GM10266 (cell line): Measurements from ENCODE around the gene L1CAM.

ENCODE experiments used
- DNase-seq: peaks from one replicate; pipeline ENCODE4 v3.0.0; 2012; ENCODE audit errors: extremely low spot score
- TF ChIP-seq, protein P1 (sequence below): IDR thresholded peaks from 2 replicates; pipeline ENCODE4 v1.5.1; 2012; ENCODE audit warnings: mild to moderate bottlenecking, low read depth; ENCODE audit not compliant: control insufficient read depth, insufficient read depth; ENCODE audit errors: missing control alignments

L1CAM gene

DNA sequence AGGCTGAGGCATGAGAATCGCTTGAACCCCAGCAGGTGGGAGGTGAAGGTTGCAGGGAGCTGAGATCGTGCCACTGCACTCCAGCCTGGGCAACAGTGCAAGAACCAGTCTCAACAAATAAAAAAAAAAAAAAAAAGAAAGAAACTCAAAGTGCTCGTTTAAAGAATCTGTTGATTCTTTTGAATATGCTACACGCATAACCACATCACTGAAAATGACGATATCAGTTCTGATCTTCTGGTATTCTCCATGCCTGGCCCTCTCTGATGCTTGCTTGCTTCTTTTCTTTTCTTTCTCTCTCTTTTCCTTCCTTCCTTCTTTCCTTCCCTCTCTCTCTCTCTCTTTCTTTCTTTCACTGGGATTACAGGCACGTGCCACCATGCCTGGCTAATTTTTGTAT is 25.8 kb upstream of the L1CAM start:
- DNase-seq, result no peak
- TF ChIP-seq, protein P1, sequence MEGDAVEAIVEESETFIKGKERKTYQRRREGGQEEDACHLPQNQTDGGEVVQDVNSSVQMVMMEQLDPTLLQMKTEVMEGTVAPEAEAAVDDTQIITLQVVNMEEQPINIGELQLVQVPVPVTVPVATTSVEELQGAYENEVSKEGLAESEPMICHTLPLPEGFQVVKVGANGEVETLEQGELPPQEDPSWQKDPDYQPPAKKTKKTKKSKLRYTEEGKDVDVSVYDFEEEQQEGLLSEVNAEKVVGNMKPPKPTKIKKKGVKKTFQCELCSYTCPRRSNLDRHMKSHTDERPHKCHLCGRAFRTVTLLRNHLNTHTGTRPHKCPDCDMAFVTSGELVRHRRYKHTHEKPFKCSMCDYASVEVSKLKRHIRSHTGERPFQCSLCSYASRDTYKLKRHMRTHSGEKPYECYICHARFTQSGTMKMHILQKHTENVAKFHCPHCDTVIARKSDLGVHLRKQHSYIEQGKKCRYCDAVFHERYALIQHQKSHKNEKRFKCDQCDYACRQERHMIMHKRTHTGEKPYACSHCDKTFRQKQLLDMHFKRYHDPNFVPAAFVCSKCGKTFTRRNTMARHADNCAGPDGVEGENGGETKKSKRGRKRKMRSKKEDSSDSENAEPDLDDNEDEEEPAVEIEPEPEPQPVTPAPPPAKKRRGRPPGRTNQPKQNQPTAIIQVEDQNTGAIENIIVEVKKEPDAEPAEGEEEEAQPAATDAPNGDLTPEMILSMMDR, result no peak

DNA sequence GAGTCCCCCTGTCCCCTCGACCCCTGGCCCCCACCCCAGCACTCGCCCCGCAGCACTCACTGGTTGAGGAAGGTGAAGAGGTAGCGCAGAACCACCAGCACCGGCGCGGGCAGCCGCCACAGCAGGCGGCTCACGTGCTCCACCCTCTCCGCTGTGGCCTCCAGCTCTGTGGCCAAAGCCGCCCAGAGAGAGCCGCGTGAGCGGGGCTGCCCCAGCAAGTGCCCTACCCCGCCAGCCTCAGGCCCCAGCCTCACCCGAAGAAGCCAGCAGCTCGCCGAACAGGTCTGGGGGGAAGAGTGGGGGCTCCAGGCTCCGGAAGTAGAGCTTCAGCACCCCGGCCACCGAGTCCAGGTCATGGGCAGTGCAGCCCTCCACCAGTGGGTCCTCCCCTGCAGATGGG is 24.5 kb upstream of the L1CAM start:
- DNase-seq, result no peak
- TF ChIP-seq, protein P1, result no peak

DNA sequence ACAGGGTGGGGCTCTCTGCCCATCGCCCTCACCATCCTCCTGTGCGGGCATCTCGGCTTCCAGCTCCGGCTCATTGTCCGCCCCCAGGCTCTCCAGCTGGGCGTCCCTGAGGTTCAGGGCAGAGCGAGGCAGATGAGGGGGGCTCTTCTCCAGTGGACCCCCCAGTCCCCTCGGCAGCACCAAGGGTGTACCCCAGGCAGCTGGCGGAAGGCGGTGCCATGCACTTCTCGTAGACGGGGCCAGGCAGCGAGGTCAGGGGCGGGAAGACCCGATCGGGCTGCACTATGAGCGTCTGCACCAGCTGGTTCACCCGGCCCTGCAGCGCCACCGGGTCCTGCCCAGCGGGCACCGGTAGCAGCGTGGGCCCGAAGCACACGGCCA is 24.0 kb upstream of the L1CAM start:
- TF ChIP-seq, protein P1, result no peak
- DNase-seq, result no peak

DNA sequence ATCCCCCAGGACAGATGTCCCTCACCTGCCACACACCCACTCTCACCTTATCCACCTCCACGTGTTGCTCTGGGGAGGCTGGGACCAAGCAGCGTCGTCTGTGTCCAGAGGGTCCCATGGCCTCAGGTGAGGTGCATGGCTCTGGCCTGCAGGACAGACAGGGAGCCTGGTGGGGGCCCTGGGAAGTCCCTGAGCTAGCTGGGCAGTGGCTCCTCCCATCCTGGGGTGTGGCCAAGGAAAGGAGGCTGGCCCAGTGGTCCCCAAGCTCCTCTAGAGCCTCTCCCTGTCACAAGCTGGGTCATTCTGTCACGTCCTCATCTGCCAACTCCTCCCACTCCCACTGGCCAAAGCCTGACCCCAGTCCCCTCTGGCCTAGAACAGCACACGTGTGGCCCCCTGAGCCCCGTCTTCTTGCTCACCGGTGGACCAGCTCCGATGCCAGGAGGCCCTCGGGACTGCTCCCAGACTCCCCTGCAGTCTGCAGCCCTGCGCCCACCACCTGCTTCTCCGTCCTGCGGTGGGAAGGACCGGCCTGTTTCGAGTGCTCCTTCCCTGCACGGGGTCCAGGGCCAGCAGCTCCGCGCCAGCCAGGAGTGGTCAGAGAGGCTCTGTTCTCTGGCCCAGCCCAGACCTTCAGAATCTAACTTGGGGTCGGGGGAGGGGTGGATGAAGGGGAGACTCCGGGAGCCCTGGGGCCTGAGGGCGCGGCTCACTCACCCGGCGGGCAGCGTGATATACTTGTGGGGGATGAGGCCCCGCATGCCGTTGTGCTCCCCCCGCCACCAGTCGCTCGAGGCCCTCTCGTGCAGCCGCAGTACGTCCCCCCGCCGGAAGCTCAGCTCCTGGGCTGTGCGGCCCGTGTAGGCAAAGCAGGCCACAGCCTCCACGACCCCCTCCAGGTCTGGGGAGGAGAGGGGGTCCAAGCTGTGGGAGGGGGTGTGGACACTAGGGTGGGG is 23.3 kb upstream of the L1CAM start:
- TF ChIP-seq, protein P1, result no peak
- peak; percentile 71 for DNase-seq

DNA sequence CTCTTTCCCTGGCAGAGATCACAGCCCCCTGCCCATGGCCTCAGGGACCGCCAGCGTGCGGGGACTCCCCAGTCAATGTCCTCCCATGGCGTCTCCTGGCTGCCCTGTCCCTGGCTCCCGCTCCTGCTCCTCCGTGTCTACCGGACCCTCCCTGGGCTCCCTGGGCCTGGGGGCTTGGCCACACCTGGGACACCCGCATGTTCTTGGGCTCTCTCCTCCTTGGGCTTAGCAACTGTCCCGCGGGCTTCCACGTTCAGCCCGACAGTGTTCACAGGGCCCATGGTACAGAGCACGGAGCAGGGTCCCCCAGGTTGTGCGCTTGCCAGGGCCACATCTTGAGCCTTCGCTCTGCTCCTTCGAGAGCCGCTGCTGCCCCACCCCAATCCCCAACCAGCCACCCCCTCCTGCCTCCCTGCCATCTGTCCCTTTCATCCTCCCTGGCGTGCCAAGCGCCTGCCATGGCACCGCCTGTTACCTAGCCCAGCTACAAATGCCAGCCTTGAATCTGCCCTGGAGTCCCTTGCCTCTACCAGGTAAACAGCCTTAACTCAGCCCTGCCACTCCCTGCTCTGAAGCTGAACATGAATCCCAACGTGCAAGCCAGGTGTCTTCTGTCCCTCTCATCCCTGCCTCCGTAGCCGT is 22.4 kb upstream of the L1CAM start:
- no peak for DNase-seq
- TF ChIP-seq, protein P1, result no peak

DNA sequence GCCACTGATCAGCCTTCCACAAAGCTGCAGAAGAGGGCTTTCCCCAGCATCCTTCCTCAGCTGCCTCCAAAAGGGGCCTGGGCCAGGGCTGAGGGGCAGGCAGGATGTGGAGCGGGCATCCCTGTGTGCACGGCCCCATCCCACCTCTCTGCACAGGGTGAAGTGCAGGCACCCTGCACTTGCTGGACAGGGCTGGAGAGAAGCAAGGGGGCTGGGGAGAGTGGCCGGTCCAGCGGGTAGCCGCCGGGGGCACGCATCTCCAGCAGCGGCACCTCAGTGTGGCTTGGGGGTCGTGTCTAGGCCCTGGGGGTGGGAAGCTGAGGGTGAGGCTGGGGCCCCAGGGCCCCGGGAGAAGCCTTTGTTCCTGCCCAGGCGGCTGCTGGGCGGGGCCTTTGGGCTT is 21.5 kb upstream of the L1CAM start:
- no peak for DNase-seq
- TF ChIP-seq, protein P1, result no peak

DNA sequence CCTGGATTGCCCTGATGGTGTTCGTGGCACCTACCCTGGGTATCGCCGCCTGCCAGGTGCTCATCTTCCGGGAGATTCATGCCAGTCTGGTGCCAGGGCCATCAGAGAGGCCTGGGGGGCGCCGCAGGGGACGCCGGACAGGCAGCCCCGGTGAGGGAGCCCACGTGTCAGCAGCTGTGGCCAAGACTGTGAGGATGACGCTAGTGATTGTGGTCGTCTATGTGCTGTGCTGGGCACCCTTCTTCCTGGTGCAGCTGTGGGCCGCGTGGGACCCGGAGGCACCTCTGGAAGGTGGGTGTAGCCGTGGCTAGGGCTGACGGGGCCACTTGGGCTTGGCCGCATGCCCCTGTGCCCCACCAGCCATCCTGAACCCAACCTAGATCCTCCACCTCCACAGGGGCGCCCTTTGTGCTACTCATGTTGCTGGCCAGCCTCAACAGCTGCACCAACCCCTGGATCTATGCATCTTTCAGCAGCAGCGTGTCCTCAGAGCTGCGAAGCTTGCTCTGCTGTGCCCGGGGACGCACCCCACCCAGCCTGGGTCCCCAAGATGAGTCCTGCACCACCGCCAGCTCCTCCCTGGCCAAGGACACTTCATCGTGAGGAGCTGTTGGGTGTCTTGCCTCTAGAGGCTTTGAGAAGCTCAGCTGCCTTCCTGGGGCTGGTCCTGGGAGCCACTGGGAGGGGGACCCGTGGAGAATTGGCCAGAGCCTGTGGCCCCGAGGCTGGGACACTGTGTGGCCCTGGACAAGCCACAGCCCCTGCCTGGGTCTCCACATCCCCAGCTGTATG is 20.3 kb upstream of the L1CAM start:
- DNase-seq, result no peak
- TF ChIP-seq, protein P1, result no peak
